HEK293T (cell line): Measurements from ENCODE around the gene OR6J1.

Source experiments
- ARNT ChIP-seq: fragments of 450-650 bp; IDR thresholded peaks from 2 replicates; pipeline ENCODE4 v1.6.1; 2017; ENCODE audit warnings: mild to moderate bottlenecking
- BHLHE40 ChIP-seq: fragments of 450-650 bp; IDR thresholded peaks from 2 replicates; pipeline ENCODE4 v1.6.1; 2016; ENCODE audit warnings: mild to moderate bottlenecking, moderate library complexity, borderline replicate concordance
- CTBP1 ChIP-seq: fragments of 450-650 bp; IDR thresholded peaks from 2 replicates; pipeline ENCODE4 v1.6.1; 2016; ENCODE audit warnings: borderline replicate concordance
- ELF4 ChIP-seq: fragments of 450-650 bp; IDR thresholded peaks from 2 replicates; pipeline ENCODE4 v1.6.1; 2017; ENCODE audit warnings: antibody characterized with exemption
- FOXA1 ChIP-seq: fragments of 450-650 bp; IDR thresholded peaks from 2 replicates; pipeline ENCODE4 v1.6.1; 2016; ENCODE audit warnings: mild to moderate bottlenecking
- FOXK2 ChIP-seq: fragments of 450-650 bp; IDR thresholded peaks from 2 replicates; pipeline ENCODE4 v1.6.1; 2016; ENCODE audit warnings: mild to moderate bottlenecking
- FOXM1 ChIP-seq: fragments of 450-650 bp; IDR thresholded peaks from 2 replicates; pipeline ENCODE4 v1.6.1; 2017; ENCODE audit warnings: mild to moderate bottlenecking, borderline replicate concordance
- HDGF ChIP-seq: fragments of 450-650 bp; IDR thresholded peaks from 2 replicates; pipeline ENCODE4 v1.6.1; 2017; ENCODE audit warnings: antibody characterized with exemption, borderline replicate concordance
- L3MBTL2 ChIP-seq: fragments of 450-650 bp; conservative IDR thresholded peaks from 2 replicates; pipeline ENCODE4 v1.6.1; 2016; ENCODE audit warnings: mild to moderate bottlenecking
- NFRKB ChIP-seq: fragments of 450-650 bp; IDR thresholded peaks from 2 replicates; pipeline ENCODE4 v1.6.1; 2016; ENCODE audit warnings: mild to moderate bottlenecking, moderate library complexity
- SP1 ChIP-seq: fragments of 450-650 bp; IDR thresholded peaks from 2 replicates; pipeline ENCODE4 v1.6.1; 2017
- SUZ12 ChIP-seq: fragments of 450-650 bp; IDR thresholded peaks from 2 replicates; pipeline ENCODE4 v1.6.1; 2016; ENCODE audit warnings: mild to moderate bottlenecking
- ZNF384 ChIP-seq: fragments of 450-650 bp; IDR thresholded peaks from 2 replicates; pipeline ENCODE4 v1.6.1; 2016

DNA sequence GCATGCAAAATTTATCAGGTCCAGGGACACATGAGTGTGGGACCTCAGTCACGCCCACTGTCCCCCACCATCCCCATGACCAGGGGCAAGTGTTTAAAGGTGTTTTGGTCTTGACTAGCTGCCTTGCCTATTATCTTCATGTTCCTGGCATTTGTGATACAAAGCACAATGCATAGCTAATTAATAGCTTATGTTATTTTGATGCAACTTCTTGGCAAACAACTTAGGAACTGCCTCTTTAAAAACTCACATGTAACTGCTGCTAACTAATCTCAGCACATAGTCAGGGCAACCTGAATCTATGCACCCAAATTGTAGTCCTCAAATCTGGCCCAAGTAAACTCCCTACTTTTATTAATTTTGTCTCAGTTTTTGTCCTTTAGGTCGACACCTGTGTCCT lies 7.4 kb upstream of the OR6J1 start:
- TF ChIP-seq FOXK2, result no peak
- TF ChIP-seq BHLHE40, result no peak
- no peak for TF ChIP-seq ARNT
- TF ChIP-seq L3MBTL2, result no peak
- TF ChIP-seq SP1, result no peak
- TF ChIP-seq ZNF384, result no peak
- TF ChIP-seq CTBP1, result no peak
- TF ChIP-seq NFRKB, result no peak
- no peak for TF ChIP-seq ELF4
- no peak for TF ChIP-seq FOXM1
- TF ChIP-seq HDGF, result no peak
- TF ChIP-seq SUZ12, result no peak
- no peak for TF ChIP-seq FOXA1
